ENCODE data around the gene VILL.

Gene VILL

DNA sequence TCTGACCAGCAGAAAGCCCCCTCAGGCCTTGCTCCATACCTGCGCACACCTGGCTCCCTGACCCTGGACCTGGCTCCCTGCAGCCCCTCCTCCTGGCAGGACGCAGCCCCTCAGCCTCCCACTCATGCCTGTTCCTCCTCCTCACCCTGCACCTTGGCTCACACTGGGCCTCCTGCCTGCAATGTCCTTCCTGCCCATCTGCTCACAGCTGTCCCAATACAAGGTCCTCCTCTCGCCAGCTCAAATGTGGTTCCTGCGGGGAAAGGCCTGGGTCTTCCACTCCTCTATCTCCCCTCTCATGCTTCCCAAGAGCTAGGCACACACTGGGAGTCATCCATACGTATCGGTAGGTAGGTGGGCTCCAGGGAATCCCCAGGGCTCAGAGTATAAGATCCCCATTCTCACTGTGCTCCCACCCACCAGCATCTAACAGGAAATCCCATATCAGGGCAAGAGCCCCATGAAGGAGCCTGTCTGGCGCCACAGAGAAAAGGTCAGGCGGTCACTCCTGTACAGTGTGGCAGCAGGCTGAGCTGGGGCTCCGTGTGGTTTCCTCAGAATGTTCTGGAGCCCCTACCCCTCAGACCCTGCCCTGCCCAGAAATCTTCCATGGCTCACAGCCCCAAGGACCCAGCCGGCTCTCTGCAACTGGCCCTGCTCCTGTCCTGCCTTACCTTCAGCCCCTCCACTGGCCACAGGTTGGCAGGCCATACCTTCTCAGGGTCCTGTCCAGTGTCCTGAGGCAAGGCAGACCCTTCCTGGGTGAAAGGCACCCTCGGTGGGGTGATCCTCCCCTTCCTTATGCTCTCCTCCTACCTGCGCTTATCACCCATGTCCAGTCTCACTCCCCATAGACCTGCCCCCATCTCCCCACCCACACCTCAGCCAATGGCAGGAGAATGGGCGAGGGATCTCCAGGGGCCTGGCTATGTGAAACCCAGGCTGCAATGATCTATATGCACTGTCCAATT lies 28.0 kb downstream of the VILL start:
- Histone ChIP-seq H2AFZ (ENCODE audit: low read length, unreplicated experiment) (no peak overlapping the region), H3K4me3 (ENCODE audit: low read depth, low read length) (no peak overlapping the region), H3K4me1 (ENCODE audit: control insufficient read depth, insufficient read depth, low read length, unreplicated experiment) (no peaks in the 10 kb centered on the region), H3K27me3 (ENCODE audit: insufficient read depth, low read length) (no peaks in the 10 kb centered on the region), H3K79me2 (ENCODE audit: control insufficient read depth, insufficient read depth, low read length, unreplicated experiment) (no peaks in the 10 kb centered on the region), H3K27ac (ENCODE audit: low read depth, low read length) (no peak overlapping the region), H3K36me3 (ENCODE audit: insufficient read depth, low read length) (peaks cover 21% of the 10 kb centered on the region)

DNA sequence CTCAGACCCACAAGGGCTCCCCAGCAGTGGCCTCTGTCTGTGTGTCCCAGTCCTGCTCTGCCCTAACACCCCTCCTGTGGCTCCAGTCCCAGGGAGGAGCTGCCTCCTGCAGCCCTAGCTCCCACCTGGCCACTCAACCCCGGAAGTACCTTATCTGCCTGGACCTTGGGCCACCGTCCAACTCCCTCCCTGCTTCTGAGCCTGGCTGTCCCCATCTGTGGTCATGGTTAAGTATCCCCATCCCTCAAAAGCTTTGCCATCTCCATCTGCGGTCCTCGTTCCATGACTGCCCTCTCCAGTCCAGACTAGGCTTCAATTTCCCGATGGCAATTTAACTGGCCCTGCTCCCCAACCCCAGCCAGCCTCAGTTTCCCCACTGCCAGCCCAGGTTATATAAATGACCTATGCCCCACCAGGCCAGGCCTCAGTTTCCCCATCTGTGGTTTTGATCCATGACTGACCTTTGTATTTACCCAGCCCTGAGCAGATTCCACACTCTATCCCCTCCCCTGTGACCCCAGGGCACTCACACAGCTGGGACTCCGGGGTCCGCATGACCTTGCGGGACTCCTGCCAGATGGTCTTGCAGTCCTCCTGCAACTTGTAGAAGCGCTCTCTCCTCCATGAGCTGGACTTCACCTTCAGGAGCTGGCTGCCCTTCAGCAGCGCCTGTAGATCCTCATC lies 29.2 kb downstream of the VILL start:
- peaks cover 20% of the 10 kb centered on the region for H3K36me3 ChIP-seq (ENCODE audit: insufficient read depth, low read length)
- H3K27ac ChIP-seq (ENCODE audit: low read depth, low read length), result no peak overlapping the region
- H3K4me1 ChIP-seq (ENCODE audit: control insufficient read depth, insufficient read depth, low read length, unreplicated experiment), result no peaks in the 10 kb centered on the region
- H3K27me3 ChIP-seq (ENCODE audit: insufficient read depth, low read length), result no peaks in the 10 kb centered on the region
- no peak overlapping the region for H2AFZ ChIP-seq (ENCODE audit: low read length, unreplicated experiment)
- no peak overlapping the region for H3K4me3 ChIP-seq (ENCODE audit: low read depth, low read length)
- no peaks in the 10 kb centered on the region for H3K79me2 ChIP-seq (ENCODE audit: control insufficient read depth, insufficient read depth, low read length, unreplicated experiment)

DNA sequence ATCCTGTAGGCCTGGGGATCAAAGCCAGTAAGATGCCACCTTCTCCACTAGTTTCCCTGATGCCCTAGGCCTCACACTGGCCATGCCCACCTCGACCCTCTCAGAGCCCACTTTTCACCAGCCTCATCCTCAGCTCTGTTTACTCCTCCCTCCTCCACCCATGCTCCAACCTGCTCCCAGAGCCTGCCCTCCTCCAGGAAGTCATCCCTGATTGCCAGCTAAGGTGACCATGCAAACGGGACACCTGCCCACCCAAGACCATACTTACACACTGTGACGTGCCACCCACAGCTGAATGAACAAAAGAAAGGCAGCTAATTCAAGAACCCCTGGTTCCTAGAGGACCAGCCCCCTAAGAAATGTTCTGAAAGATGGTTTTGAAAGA lies 29.7 kb downstream of the VILL start:
- H3K4me3 ChIP-seq (ENCODE audit: low read depth, low read length), result no peak overlapping the region
- peaks cover 15% of the 10 kb centered on the region; the same call in 1 of the 2 replicates for H3K36me3 ChIP-seq (ENCODE audit: insufficient read depth, low read length)
- no peak overlapping the region for H2AFZ ChIP-seq (ENCODE audit: low read length, unreplicated experiment)
- H3K27ac ChIP-seq (ENCODE audit: low read depth, low read length), result no peak overlapping the region
- H3K27me3 ChIP-seq (ENCODE audit: insufficient read depth, low read length), result no peaks in the 10 kb centered on the region
- no peaks in the 10 kb centered on the region for H3K79me2 ChIP-seq (ENCODE audit: control insufficient read depth, insufficient read depth, low read length, unreplicated experiment)
- H3K4me1 ChIP-seq (ENCODE audit: control insufficient read depth, insufficient read depth, low read length, unreplicated experiment), result peaks cover under 1% of the 10 kb centered on the region

DNA sequence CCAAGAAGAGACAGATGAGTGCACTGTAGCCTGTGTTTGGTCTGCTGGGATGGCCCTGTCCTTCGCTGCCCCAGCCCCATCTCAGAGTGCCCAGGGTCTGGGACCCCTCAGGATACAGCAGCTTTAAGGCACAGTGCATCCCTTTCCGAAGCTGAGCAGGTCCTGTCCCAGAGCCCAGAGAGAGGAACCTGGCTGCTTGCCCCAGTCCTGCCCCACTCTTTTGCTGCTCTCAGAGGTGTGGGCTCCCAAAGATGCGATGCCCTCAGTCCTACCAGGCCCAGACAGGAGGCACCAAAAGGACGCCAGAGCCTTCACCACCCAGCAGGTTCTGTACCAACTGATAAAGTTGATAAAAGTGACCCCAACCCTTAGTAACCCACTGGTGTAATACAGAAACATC lies 30.6 kb downstream of the VILL start:
- no peak overlapping the region for H3K27ac ChIP-seq (ENCODE audit: low read depth, low read length)
- no peaks in the 10 kb centered on the region for H3K27me3 ChIP-seq (ENCODE audit: insufficient read depth, low read length)
- H2AFZ ChIP-seq (ENCODE audit: low read length, unreplicated experiment), result no peak overlapping the region
- no peaks in the 10 kb centered on the region for H3K79me2 ChIP-seq (ENCODE audit: control insufficient read depth, insufficient read depth, low read length, unreplicated experiment)
- no peak overlapping the region for H3K4me3 ChIP-seq (ENCODE audit: low read depth, low read length)
- H3K4me1 ChIP-seq (ENCODE audit: control insufficient read depth, insufficient read depth, low read length, unreplicated experiment), result peaks cover 6% of the 10 kb centered on the region
- peaks cover 6% of the 10 kb centered on the region; the same call in 1 of the 2 replicates for H3K36me3 ChIP-seq (ENCODE audit: insufficient read depth, low read length)

DNA sequence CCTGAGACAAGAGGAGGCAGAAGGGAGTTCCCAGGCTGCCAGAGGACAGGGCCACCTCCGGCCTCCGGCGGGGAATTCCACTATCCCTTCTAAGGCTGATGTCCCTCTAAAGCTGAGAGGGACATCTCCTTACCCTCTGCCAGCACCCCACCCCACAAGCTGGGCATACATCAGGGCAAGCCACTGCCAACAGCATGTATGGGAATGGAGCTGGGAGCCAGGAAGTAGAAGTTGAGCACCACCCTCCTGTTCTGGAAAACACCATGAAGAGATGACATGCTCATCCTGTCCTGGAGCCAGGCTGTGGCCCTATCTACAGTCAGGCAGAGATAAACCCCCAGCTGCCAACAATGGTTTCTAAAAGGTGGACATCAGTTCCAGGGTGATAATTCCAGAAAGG lies 31.7 kb downstream of the VILL start:
- Histone ChIP-seq H3K4me1 (ENCODE audit: control insufficient read depth, insufficient read depth, low read length, unreplicated experiment) (peaks cover 6% of the 10 kb centered on the region), H3K27me3 (ENCODE audit: insufficient read depth, low read length) (no peaks in the 10 kb centered on the region), H3K36me3 (ENCODE audit: insufficient read depth, low read length) (no peaks in the 10 kb centered on the region)

DNA sequence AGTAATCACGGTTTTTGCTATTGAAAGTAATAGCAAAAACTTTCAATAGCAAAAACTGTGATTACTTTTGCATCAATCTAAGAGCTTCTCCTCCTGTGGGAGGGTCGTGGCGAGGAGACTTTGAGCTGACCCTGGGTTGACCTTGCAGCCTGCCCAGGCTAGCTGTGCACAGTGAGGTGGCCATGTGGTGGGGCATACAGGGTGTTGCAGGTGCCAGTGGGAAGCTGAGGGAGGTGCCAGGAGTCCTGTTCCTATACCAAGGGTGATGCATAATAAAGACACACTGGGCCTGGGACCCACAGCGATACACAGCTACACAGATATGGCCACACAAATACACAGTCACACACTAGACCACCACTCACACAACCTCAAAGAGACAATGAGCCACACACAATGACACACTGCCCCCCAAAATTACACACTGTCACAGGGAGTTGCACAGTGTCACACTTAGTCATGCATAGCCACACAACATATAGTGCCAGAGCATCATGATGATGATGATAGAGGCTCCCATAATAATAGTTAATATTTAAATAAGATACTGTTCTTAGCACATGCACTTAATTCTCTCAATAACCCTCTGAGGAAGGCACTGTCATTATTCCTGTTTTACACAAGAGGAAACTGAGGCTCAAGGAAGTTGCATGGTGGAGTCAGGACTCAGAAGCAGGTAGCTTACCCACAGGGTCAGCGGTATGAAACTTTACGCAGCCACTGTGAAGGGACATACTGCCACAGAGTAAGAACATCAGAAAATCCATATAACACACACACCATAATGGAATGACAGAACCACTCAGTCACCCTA lies 32.5 kb downstream of the VILL start:
- H3K4me3 ChIP-seq (ENCODE audit: low read depth, low read length), result peak overlapping the region; percentile 69
- H3K79me2 ChIP-seq (ENCODE audit: control insufficient read depth, insufficient read depth, low read length, unreplicated experiment), result no peaks in the 10 kb centered on the region
- no peak overlapping the region for H3K27ac ChIP-seq (ENCODE audit: low read depth, low read length)
- H3K4me1 ChIP-seq (ENCODE audit: control insufficient read depth, insufficient read depth, low read length, unreplicated experiment), result peaks cover 6% of the 10 kb centered on the region
- no peaks in the 10 kb centered on the region for H3K27me3 ChIP-seq (ENCODE audit: insufficient read depth, low read length)
- H2AFZ ChIP-seq (ENCODE audit: low read length, unreplicated experiment), result no peak overlapping the region
- no peaks in the 10 kb centered on the region for H3K36me3 ChIP-seq (ENCODE audit: insufficient read depth, low read length)

More for the DNA sequence above, 31.7 kb downstream of the VILL start:
- Histone ChIP-seq H2AFZ (ENCODE audit: low read length, unreplicated experiment) (no peak overlapping the region), H3K27ac (ENCODE audit: low read depth, low read length) (no peak overlapping the region), H3K79me2 (ENCODE audit: control insufficient read depth, insufficient read depth, low read length, unreplicated experiment) (no peaks in the 10 kb centered on the region), H3K4me3 (ENCODE audit: low read depth, low read length) (no peak overlapping the region)

DNA sequence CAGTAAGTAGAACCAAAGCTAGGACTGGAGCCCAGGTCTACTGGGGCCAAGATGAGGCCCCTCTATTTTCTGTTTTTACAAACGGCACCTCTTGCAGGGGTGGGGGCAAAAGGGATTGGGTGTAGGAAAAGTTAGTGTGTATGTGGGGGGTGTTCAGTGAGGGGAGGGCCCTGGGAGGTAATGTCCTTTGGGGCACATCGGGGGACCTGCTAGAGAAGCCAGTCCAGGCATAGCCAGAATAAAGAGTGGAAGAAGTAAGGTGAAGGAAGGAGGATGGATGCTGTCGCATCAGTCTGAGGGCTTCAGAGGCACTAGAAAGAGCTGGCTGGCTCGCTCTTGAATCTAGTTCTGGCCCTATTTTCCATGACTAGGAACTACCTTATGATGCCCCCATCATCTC lies 36.3 kb downstream of the VILL start:
- H3K27me3 ChIP-seq (ENCODE audit: insufficient read depth, low read length), result no peaks in the 10 kb centered on the region
- no peaks in the 10 kb centered on the region for H3K36me3 ChIP-seq (ENCODE audit: insufficient read depth, low read length)
- no peak overlapping the region for H3K27ac ChIP-seq (ENCODE audit: low read depth, low read length)
- H3K4me1 ChIP-seq (ENCODE audit: control insufficient read depth, insufficient read depth, low read length, unreplicated experiment), result peaks cover 26% of the 10 kb centered on the region
- no peak overlapping the region for H3K4me3 ChIP-seq (ENCODE audit: low read depth, low read length)
- H2AFZ ChIP-seq (ENCODE audit: low read length, unreplicated experiment), result no peak overlapping the region
- H3K79me2 ChIP-seq (ENCODE audit: control insufficient read depth, insufficient read depth, low read length, unreplicated experiment), result no peaks in the 10 kb centered on the region

DNA sequence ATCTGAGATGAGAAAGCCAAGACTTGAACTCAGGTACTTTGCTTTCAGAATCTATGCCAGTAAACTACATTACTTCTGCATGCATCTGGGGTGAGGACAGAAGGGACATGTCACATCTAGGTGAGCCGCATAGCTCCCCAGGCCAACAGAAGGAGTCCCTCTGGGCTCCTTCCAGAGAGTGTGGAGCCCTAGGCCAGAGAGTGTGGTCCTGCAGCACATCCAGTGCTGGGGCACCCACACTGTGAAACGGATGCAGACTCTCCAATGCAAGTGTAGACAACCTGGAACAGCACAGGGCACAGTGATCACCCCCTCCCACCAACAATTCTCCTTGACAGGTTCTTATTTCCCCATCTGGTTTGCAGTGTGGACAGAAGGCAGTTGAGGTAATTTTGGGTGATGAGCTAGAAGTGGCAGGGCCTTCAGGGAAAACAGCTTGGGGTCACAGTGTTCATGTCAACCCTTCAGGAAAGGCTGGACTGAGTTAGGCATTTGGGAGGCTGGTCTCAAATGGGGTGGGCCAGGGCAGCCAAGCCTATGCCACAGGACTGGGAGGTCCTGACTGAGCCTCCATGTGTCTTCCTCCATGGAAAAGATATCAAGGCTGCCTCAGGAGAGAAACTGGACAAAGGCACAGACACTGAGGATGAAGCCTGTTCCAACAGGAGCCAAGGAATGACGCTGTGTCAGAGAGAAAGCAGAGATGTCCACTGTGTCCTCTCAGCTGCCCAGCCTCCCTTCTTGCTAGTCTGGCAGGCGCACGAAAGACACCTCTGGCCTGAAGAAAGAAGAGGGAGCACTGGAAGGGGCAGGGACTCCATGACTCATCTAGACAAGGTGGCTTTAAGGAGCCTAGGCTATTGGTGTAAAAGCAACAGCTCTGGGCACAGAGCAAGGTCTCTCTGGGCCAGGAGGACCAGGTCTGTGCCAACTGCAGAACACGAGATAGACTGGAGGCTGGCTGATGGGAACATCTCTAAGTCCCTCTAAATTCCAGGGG lies 37.2 kb downstream of the VILL start:
- Histone ChIP-seq H3K4me3 (ENCODE audit: low read depth, low read length) (0 out of 2 replicates have a peak overlapping the region, but pooled peaks have one; percentile 80), H3K27me3 (ENCODE audit: insufficient read depth, low read length) (no peaks in the 10 kb centered on the region), H3K36me3 (ENCODE audit: insufficient read depth, low read length) (no peaks in the 10 kb centered on the region), H2AFZ (ENCODE audit: low read length, unreplicated experiment) (no peak overlapping the region), H3K79me2 (ENCODE audit: control insufficient read depth, insufficient read depth, low read length, unreplicated experiment) (no peaks in the 10 kb centered on the region), H3K27ac (ENCODE audit: low read depth, low read length) (no peak overlapping the region), H3K4me1 (ENCODE audit: control insufficient read depth, insufficient read depth, low read length, unreplicated experiment) (peaks cover 31% of the 10 kb centered on the region)

DNA sequence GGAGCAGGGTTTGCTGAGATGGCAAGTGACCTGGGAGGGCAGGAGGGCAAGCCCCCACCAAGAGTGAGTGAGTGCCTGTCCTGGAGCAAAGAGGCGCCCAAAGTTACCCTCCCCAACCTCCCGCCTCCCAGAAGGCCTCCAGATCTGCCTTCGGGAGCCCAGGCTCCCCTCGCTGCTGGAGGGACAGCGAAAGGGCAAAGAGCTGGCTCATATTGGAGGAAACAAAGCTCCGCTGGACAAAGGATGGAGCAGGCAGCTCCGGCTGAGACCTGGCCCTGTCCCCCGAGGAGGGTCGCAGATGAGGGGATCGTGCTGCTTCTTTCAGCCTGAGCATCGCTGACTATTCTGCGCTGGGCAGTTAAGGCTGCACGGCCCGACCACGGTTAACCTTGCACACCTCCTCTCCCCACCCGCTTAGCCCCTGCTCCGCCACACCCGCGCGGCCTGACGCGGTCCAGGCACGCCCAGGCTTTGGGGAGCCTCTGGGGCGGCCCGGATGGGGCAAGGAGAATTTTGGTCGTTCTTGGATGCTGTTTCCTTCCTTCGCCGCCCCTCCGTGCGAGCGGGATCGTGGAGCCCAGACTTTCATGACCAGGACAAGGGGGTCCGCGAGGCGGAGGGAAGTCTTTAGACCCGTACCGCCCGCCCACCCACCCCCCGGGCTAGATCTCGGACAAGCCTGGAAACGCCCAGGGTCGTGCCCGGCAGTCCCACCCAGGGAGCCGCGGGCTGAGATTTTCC lies 38.2 kb downstream of the VILL start:
- H3K27me3 ChIP-seq (ENCODE audit: insufficient read depth, low read length), result no peaks in the 10 kb centered on the region
- no peaks in the 10 kb centered on the region for H3K36me3 ChIP-seq (ENCODE audit: insufficient read depth, low read length)
- H2AFZ ChIP-seq (ENCODE audit: low read length, unreplicated experiment), result no peak overlapping the region
- no peak overlapping the region for H3K27ac ChIP-seq (ENCODE audit: low read depth, low read length)
- H3K79me2 ChIP-seq (ENCODE audit: control insufficient read depth, insufficient read depth, low read length, unreplicated experiment), result no peaks in the 10 kb centered on the region
- peaks cover 31% of the 10 kb centered on the region for H3K4me1 ChIP-seq (ENCODE audit: control insufficient read depth, insufficient read depth, low read length, unreplicated experiment)
- H3K4me3 ChIP-seq (ENCODE audit: low read depth, low read length), result peak overlapping the region; percentile 80

Data from ACC112 (cell line).